Medulla oblongata (tissue), 1 donor: Measurements from ENCODE around the gene OPN3.

Experiments
- DNase-seq: peaks from one replicate; pipeline ENCODE4 v3.0.0-alpha.2; 2015; ENCODE audit errors: extremely low spot score

The OPN3 gene

GRCh38 chr1:241591317-241591716, 48.9 kb downstream of the OPN3 start:
- no peak for DNase-seq

- DNase-seq: no peak
Observed at GRCh38 chr1:241590719-241591118, 49.5 kb downstream of the OPN3 start.

GRCh38 chr1:241589521-241589920, 50.6 kb downstream of the OPN3 start:
- no peak for DNase-seq

- no peak for DNase-seq
Observed at GRCh38 chr1:241586905-241587512, 53.2 kb downstream of the OPN3 start.

- DNase-seq: no peak
Observed at GRCh38 chr1:241582921-241583321, 57.2 kb downstream of the OPN3 start.

GRCh38 chr1:241579434-241579833, 60.7 kb downstream of the OPN3 start:
- no peak for DNase-seq

- no peak for DNase-seq
Observed at GRCh38 chr1:241574154-241574553, 66.0 kb downstream of the OPN3 start.

GRCh38 chr1:241569848-241570247, 70.3 kb downstream of the OPN3 start:
- DNase-seq: no peak

- DNase-seq: no peak
Observed at GRCh38 chr1:241560849-241561187, 79.4 kb downstream of the OPN3 start.

GRCh38 chr1:241560146-241560848, 79.9 kb downstream of the OPN3 start:
- DNase-seq: no peak

- no peak for DNase-seq
Observed at GRCh38 chr1:241557551-241558193, 82.5 kb downstream of the OPN3 start.

GRCh38 chr1:241557031-241557430, 83.1 kb downstream of the OPN3 start:
- no peak for DNase-seq

GRCh38 chr1:241555526-241555925, 84.6 kb downstream of the OPN3 start:
- no peak for DNase-seq

GRCh38 chr1:241553886-241554592, 86.1 kb downstream of the OPN3 start:
- no peak for DNase-seq

- peak; percentile 71 for DNase-seq
Observed at GRCh38 chr1:241551759-241552638, 88.2 kb downstream of the OPN3 start.

GRCh38 chr1:241550318-241550717, 89.9 kb downstream of the OPN3 start:
- no peak for DNase-seq

- no peak for DNase-seq
Observed at GRCh38 chr1:241548008-241548407, 92.2 kb downstream of the OPN3 start.
